Stomach smooth muscle (tissue), 2 donors: Measurements from ENCODE around the gene PPP1R3A.

Source experiments
- H3K27ac ChIP-seq: one replicate; pipeline ENCODE4 v1.7.0; 2013; ENCODE audit warnings: mild to moderate bottlenecking, low read length, inconsistent platforms
- H3K27me3 ChIP-seq, 2 donors: one replicate each; pipeline ENCODE4 v1.7.0; 2013; ENCODE audit warnings: low read length in 2 of 2; ENCODE audit not compliant: insufficient read depth in 2 of 2, control insufficient read depth in 1 of 2
- H3K36me3 ChIP-seq, 2 donors: one replicate each; pipeline ENCODE4 v1.7.0; 2013; ENCODE audit warnings: low read length in 2 of 2; ENCODE audit not compliant: control insufficient read depth in 2 of 2, insufficient read depth in 2 of 2
- H3K4me1 ChIP-seq: one replicate; pipeline ENCODE4 v1.7.0; 2013; ENCODE audit warnings: low read length; ENCODE audit not compliant: control insufficient read depth, insufficient read depth
- H3K4me3 ChIP-seq, 2 donors: one replicate each; pipeline ENCODE4 v1.7.0; 2013; ENCODE audit warnings: low read length in 2 of 2
- H3K9ac ChIP-seq, 2 donors: one replicate each; pipeline ENCODE4 v1.7.0; 2013; ENCODE audit warnings: low read length in 2 of 2, mild to moderate bottlenecking in 1 of 2
- H3K9me3 ChIP-seq, 2 donors: one replicate each; pipeline ENCODE4 v1.7.0; 2013; ENCODE audit warnings: low read length in 2 of 2; ENCODE audit not compliant: control insufficient read depth in 2 of 2
- donor health status: healthy.
- donor health status: Pancreatic carcinoma.

PPP1R3A gene

GRCh38 chr7:113828581-113828980, 90.2 kb downstream of the PPP1R3A start:
- H3K9ac ChIP-seq: no peak overlapping the region
- no peaks in the 10 kb centered on the region for H3K4me1 ChIP-seq
- H3K4me3 ChIP-seq: no peak overlapping the region
- H3K9me3 ChIP-seq: no peaks in the 10 kb centered on the region
- H3K27ac ChIP-seq: no peak overlapping the region
- H3K36me3 ChIP-seq: no peaks in the 10 kb centered on the region
- no peaks in the 10 kb centered on the region for H3K27me3 ChIP-seq
